Measurements from ENCODE around the gene SIGLEC11. TPM values are rescaled to one million over a fixed set of nuclear protein-coding genes. Genes with fewer than 3 reads are reported as not detected.

The SIGLEC11 gene
- total RNA-seq, 2 experiments from 2014 or later = not detected

DNA sequence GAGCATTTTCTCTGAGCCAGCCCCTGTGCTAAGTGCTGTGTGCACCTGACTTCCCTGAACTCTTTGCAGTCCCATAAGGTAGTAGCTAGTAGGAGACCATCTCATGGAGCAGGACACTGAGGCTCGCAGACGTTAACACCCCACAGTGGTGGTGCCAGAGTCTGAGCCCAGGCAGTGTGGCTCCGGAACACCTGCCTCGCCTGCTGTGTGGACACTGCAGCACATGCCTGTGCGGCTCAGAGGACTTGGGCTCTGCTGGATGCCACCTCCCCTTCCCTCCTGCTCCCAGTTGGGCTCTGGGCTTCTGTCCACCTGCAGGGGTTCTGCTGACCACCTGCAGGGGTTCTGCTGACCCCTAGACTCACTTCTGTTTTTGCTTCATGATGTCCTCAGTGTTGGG lies 27.0 kb upstream of the SIGLEC11 start:
- ChIA-PET CTCF (ENCODE audit: unreplicated experiment) (no interaction called here), POLR2A (no interaction called here)
- BruUV-seq (replicated peaks) = no TSS peak
- no peak overlapping the region for H3K4me2 ChIP-seq (ENCODE audit: low read length)
- no peak overlapping the region for H3K4me3 ChIP-seq (ENCODE audit: low read depth, low read length, poor library complexity, severe bottlenecking)
- H3K9me2 ChIP-seq (ENCODE audit: insufficient read depth, low read length) = no peaks in the 10 kb centered on the region
- no peaks in the 10 kb centered on the region for H3K9me3 ChIP-seq (ENCODE audit: low read length)
- no peak for DNase-seq (ENCODE audit: low spot score)
- intact Hi-C loops (cut with micrococcal nuclease; ENCODE audit: unreplicated experiment) = no loop called here
- TF ChIP-seq CTCF (conservative IDR thresholded peaks at IDR 0.05; ENCODE audit: low read length) (no peak), EZH2phosphoT487 (IDR thresholded peaks at IDR 0.05; ENCODE audit: borderline replicate concordance, low read depth, low read length) (no peak)
- no peak overlapping the region for H2AFZ ChIP-seq (ENCODE audit: low read length)
- H3K4me1 ChIP-seq (ENCODE audit: insufficient read depth, low read length, poor library complexity, severe bottlenecking) = no peaks in the 10 kb centered on the region
- H4K20me1 ChIP-seq (ENCODE audit: insufficient read depth, low read length) = no peaks in the 10 kb centered on the region
- H3K79me2 ChIP-seq (ENCODE audit: insufficient read depth, low read depth, low read length) = no peaks in the 10 kb centered on the region
- peaks cover 8% of the 10 kb centered on the region; the same call in 1 of the 2 replicates for H3K36me3 ChIP-seq (ENCODE audit: insufficient read depth, low read length)
- H3K27ac ChIP-seq (ENCODE audit: low read depth, low read length, poor library complexity, severe bottlenecking) = no peak overlapping the region

- H3K4me3 ChIP-seq (ENCODE audit: low read depth, low read length, poor library complexity, severe bottlenecking) = no peak overlapping the region
- peak; percentile 90 for DNase-seq (ENCODE audit: low spot score)
- no peak overlapping the region for H3K4me2 ChIP-seq (ENCODE audit: low read length)
- ChIA-PET CTCF (ENCODE audit: unreplicated experiment) (no interaction called here), POLR2A (no interaction called here)
- peaks cover 5% of the 10 kb centered on the region; the same call in 1 of the 2 replicates for H3K36me3 ChIP-seq (ENCODE audit: insufficient read depth, low read length)
- no peaks in the 10 kb centered on the region for H4K20me1 ChIP-seq (ENCODE audit: insufficient read depth, low read length)
- no peaks in the 10 kb centered on the region for H3K9me3 ChIP-seq (ENCODE audit: low read length)
- no peak for TF ChIP-seq CTCF (conservative IDR thresholded peaks at IDR 0.05; ENCODE audit: low read length)
- no peak for TF ChIP-seq EZH2phosphoT487 (IDR thresholded peaks at IDR 0.05; ENCODE audit: borderline replicate concordance, low read depth, low read length)
- no TSS peak for BruUV-seq (replicated peaks)
- H3K79me2 ChIP-seq (ENCODE audit: insufficient read depth, low read depth, low read length) = no peaks in the 10 kb centered on the region
- no peak overlapping the region for H2AFZ ChIP-seq (ENCODE audit: low read length)
- intact Hi-C loops (cut with micrococcal nuclease; ENCODE audit: unreplicated experiment) = no loop called here
- no peaks in the 10 kb centered on the region for H3K9me2 ChIP-seq (ENCODE audit: insufficient read depth, low read length)
- H3K4me1 ChIP-seq (ENCODE audit: insufficient read depth, low read length, poor library complexity, severe bottlenecking) = no peaks in the 10 kb centered on the region
- H3K27ac ChIP-seq (ENCODE audit: low read depth, low read length, poor library complexity, severe bottlenecking) = no peak overlapping the region
These were observed 26.3 kb upstream of the SIGLEC11 start for GRCh38 chr19:49987159-49987698.

DNA sequence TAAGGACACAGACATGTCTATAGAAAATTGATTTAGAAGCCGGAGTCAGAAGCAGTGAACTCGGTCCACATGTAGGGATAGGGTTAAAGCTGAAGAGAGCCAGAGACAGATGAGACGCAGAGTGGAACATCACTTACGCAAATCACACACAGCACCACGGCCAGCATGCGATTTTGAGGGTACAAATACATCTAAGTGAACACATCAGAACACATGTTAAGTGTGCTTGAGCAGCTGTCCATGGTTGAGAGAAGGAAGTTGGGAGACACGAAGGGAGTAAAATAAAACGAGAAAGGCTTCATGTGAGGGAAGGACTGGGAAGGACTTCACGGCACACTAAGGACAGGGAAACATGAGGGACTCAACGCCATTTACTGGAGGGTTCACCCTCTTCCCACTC lies 25.4 kb upstream of the SIGLEC11 start:
- BruUV-seq (replicated peaks) = no TSS peak
- Histone ChIP-seq H3K9me2 (ENCODE audit: insufficient read depth, low read length) (no peaks in the 10 kb centered on the region), H3K27ac (ENCODE audit: low read depth, low read length, poor library complexity, severe bottlenecking) (no peak overlapping the region), H4K20me1 (ENCODE audit: insufficient read depth, low read length) (no peaks in the 10 kb centered on the region), H3K79me2 (ENCODE audit: insufficient read depth, low read depth, low read length) (no peaks in the 10 kb centered on the region), H2AFZ (ENCODE audit: low read length) (no peak overlapping the region), H3K4me2 (ENCODE audit: low read length) (no peak overlapping the region), H3K4me3 (ENCODE audit: low read depth, low read length, poor library complexity, severe bottlenecking) (no peak overlapping the region), H3K4me1 (ENCODE audit: insufficient read depth, low read length, poor library complexity, severe bottlenecking) (no peaks in the 10 kb centered on the region), H3K9me3 (ENCODE audit: low read length) (no peaks in the 10 kb centered on the region), H3K36me3 (ENCODE audit: insufficient read depth, low read length) (peaks cover 4% of the 10 kb centered on the region; the same call in 1 of the 2 replicates)
- intact Hi-C loops (cut with micrococcal nuclease; ENCODE audit: unreplicated experiment) = no loop called here
- POLR2A ChIA-PET = no interaction called here
- DNase-seq (ENCODE audit: low spot score) = no peak
- CTCF ChIA-PET (ENCODE audit: unreplicated experiment) = no interaction called here
- TF ChIP-seq CTCF (conservative IDR thresholded peaks at IDR 0.05; ENCODE audit: low read length) (no peak), EZH2phosphoT487 (IDR thresholded peaks at IDR 0.05; ENCODE audit: borderline replicate concordance, low read depth, low read length) (no peak)

Data from OCI-LY7 (cell line).